Central memory CD4-positive, alpha-beta T cell (primary cell): ENCODE measurements around the gene TCF7L2.

Experiments used
- DNase-seq: peaks from one replicate; pipeline ENCODE4 v3.0.0; 2022

The TCF7L2 gene

DNA sequence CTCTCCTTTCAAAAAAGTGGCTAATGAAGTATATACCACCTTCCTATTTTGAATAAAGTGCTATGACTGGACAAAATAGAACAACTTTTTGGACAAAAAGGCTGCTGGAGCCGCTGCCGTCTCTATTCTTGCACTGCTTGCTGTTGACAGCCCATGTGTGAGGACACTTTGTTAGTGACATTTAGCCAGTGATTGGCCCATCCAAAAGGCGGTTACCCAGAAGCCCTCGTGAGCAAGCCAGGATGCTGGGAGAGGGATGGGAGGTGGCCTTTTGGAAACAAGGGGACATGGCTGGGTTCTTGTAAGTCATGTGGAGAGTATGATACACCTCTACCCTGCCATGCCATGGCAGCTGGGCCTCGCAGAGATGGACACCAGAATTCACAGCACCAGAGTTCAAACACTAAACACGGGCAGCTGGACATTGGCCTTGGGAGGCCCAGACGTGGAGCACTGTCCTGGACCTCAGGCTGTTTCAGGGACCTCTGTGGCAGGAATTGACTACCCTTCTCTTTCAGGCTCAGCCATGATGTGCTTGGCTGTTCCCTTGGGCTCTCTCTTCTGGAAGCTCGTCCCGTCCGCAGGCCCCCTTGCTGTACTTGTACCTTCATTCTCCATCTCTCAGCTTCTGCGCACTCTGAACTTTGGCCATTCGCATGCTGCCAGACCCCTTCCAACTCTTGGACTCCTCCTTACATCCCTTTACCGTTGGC lies 118.3 kb downstream of the TCF7L2 start:
- DNase-seq = no peak

DNA sequence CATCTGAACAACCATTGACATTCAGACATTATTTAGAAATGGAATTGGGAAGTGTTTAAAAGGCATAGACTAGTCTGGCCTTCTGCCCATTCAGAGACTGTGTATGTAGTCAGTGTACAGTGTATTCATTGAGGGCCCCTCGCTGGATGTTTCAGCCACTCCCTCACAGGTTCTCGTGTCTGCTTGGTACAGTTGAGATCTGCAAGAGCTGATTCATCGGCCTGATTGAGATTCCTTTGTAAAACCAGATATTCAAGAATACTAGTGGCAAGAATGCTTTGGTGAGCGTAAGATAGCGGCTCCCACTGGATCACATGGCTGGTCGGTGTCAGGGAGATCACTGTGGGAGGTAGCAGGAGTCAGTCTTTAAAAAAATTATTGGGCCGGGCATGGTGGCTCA lies 119.5 kb downstream of the TCF7L2 start:
- no peak for DNase-seq

DNA sequence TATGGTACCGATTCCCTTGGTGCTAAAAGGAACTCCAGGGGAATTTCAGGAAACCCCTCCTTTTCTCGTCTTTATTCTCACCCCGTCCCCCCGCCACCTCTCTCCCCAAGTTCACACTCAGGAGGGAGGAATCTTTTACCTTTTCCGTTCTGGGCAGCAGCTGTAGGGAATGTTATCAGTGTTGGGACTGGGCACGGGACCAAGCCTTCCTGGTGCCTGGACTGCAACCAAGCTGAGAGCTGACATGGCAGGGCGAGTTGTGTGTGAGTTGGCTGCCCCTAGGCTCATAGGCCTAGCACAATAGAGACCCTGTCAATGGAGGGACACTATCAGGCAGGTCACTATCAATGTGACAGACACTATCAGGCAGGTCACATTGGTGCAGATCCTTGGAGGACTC lies 121.4 kb downstream of the TCF7L2 start:
- no peak for DNase-seq

DNA sequence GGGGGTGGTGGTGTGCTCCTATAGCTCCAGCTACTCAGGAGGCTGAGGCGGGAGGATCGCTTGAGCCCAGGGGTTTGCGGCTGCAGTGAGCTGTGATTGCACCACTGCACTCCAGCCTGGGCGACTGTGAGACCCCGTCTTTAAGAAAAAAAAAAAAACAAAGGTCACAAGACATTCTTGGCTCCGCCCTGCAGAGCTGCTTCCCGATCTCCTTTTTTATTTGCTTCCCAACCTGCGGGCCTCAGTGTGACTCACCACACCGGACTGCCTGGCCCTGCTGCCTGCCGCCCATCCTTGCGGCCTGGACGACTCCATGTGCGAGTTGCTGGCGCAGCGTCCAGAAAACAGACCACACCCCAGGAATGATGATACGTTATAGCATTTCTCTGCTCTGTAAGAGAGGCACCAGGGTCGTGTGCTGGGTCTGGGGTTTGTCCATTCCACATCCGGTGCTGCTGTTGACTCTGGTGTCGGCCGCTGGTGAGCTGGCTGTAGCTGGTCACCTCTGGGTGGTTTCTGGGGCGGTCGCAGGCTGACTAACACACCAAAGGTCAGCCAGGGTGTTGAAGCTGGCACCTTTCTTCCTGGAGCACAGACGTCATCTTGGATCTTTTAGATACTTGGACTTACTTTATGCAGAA lies 123.6 kb downstream of the TCF7L2 start:
- DNase-seq = no peak

DNA sequence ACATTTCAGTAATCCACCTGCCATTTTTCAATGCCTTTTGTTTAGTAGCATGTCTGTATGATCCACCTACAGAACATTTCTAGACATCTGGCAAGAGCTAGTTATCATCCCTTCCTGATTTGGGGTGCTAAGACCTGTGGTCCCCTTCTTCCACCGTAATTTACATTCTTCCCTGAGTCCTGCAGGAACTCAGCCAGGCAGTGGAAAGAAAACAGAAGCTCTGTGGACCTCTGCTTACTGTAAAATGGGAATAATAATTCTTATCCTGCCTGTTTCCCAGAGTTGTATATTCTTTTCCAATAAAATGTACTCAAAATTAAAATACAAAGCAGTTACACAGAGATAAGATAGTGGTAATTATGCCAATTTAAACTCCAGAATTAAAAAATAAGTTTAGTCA lies 126.9 kb downstream of the TCF7L2 start:
- no peak for DNase-seq

DNA sequence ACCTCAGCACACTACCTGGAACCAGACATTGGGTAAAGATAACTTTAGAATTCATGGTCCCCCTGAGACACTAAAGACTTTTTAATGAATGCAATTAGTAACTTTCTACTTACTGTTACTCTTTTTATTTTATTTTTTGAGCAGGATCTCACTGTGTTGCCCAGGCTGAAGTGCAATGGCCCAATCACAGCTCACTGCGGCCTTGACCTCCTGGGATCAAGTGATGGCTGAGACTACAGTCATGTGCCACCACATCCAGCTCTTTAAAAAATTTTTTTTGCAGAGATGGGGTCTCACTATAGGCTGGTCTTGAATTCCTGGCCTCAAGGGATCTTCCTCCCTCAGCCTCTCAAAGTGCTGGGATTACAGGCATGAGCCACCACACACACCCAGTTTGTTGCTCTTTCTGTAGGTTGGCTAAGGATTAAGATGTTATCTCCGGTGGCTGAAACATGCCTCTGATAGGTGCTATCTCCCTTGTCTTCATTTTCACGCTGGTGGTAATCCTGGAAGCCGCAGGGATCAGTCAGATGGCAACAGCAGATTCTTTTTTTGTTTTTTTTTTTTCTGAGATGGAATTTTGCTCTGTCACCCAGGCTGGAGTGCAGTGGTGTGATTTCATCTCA lies 128.3 kb downstream of the TCF7L2 start:
- no peak for DNase-seq

DNA sequence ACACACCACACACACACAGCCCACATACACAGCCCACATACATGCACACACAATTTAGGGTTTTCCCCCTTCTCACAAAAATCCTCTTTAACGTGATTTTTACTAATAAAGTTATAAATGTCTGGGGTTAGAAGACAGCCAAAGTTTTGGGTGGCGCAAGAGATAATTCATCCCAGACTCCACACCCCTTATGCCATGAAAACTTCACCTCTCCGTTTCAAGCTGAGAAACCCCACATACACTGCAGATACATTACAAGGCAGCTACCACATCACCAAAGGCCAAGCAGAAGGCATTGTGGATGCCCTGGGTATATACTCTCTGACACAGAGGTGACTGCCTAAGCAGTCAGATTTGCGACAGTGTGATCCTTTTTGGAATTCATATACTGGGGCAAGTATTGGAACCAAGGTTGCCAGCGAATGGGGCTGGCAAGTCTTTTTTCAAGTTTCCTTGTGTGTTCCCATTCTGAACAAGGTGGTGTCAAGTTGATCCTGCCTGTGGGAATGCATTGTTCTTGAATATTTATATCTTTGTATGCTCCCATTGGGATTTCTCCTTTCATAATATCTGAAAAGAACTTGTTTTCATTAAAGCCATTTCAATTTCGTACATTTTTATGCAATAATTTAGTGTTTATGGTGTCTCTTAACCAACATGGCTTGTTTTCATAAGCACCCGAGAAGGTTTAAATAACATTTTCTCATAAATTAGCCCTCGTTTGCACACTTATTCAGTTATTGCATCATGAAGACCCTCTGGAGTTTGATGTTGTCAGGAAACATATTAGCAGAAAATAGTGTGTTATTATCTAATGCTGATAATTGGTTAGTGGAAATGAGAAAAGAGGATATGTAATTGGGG lies 130.2 kb downstream of the TCF7L2 start:
- DNase-seq = no peak

DNA sequence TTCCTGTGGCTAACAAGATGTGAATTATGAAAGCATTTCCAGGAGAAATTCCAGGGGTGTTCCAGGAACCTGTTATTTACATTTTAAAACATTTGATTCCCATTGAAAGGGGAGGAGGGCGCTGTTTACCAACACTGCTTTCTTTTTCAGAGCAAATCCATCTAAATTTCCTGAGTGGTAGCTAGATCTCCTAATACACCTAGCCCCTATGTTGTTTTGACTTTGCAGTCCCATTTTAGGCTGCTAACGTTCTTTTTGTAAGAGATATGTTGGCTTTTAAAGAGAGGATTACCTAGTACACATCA lies 130.8 kb downstream of the TCF7L2 start:
- no peak for DNase-seq

DNA sequence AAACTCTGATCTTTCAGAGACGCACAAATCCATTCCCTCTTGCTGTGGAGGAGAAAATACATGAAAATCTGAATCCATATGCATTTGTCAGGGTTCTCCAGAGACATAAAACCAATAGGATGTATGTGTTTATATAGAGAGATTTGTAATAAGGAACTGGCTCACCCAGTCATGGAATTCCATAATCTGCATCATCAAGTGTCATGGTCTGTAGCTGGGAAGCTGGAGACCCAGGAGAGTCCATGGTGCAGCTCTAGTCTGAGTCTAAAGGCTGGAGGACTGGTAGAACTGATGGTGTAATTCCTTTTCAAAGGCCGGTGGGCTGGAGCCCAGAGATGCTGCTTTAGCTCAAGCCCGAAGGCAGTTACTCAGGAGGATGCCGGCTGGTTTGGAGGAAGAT lies 134.0 kb downstream of the TCF7L2 start:
- no peak for DNase-seq

DNA sequence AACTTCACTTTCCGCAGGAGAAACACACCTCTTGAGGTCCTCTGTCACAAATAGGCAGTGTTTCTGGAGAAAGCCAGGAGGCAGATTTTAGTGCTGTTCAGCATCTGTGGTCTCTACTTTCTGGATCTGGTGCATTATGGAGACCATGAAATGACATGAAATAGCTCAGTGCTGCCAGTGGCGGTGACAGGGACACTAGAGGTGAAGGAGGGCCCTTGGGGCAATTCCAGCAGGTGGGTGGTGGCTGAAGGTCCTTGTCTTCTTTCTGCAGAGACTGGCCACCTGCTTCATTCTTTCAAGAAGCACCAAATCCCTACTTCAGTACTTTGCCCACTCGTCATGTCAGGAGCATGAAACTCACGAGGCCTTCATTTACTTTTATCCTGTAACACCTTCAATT lies 135.7 kb downstream of the TCF7L2 start:
- no peak for DNase-seq

DNA sequence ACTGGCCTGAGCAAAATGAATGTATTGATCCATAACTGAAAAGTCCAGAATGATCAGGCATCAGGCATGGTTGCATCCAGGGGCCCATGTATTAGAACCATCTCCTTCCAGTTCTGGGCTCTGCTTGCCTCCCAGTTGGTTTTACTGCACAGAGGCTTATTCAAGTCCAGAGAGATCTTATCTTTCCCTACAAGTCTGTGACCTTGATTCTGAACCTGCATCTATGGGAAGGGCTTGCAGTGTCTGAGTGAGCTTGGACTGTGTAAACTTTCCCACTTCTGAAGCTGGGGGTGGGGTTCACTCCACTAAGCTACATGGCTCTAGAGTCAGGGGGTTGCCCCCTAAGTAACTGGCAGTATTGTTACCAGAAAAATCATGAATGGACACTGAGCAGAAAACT lies 136.2 kb downstream of the TCF7L2 start:
- DNase-seq = no peak

DNA sequence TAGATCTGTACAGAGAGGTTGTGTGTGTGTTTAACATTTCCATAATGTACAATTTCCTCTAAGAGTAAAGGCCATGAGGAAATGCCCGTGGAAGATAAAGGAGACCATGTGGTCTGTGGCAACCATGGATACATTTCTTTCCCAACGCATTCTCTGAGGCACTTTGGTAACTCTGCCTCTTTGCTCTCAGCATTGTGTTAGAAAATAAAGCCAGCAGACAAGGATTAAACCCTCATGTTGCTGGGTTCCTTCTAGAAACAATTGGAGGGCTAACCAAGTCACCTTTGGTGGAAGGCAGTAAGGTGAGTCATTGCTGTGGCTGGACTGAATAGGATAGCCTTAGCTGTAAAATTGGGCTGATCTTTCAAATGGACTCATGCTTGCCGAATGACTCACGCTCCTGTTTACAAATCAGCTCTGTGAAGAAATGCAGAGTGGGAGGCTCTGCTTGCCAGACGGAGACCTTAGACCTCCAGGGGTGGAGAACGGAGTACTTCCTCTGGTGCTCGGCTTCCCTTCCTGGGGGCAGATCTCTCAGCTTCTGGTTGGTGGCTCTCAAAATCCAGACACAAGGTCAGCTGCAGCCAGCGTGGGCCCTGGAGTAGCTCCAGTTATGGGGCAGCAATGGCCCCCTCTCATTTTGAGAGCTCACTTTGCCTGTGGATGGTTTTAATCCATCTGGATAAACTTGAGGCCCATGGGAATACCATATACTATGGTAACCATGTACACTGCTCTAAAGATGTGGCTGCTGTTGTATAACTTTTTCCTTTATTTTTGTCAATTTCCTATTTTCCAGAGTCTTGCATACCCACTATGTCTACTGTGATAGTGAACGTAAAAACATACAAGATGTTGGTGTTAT lies 137.3 kb downstream of the TCF7L2 start:
- DNase-seq = no peak

DNA sequence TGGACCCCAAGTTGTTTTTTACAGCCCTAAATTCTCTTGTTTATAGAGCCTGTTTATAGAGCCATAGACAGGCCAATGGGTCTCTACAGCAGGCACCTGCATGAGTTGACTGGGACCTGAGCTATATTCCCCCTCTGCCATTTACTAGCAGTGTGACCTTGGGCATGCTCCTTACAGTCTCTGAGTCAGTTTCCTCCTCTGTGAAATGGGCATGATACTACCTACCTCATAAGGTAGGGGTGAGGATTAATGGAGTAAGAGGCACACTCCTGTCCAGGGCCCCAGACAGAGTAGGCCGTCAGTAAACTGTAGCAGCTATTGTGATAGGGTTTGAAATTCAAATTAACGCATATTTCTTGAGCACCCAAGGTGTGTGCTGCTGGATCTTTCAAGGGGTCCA lies 138.1 kb downstream of the TCF7L2 start:
- DNase-seq = no peak

DNA sequence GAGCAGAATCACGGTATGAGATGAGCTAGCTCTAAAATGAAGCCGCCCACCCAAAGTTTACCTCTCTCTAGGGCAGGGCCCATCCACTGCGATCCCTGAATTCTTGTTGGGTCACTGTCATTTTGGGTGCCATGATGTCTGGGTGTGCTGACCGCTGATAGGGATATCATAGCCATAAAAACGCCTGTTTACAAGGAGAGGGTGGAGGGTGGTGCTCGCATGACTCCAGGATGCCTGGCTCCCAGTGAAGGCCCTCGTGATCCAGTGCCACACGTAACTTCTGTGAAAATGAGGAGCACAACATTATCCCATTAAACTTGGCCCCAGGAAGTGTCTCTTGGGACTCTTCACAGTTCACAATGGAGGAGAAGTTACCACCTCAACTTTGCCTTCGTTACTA lies 139.5 kb downstream of the TCF7L2 start:
- no peak for DNase-seq

DNA sequence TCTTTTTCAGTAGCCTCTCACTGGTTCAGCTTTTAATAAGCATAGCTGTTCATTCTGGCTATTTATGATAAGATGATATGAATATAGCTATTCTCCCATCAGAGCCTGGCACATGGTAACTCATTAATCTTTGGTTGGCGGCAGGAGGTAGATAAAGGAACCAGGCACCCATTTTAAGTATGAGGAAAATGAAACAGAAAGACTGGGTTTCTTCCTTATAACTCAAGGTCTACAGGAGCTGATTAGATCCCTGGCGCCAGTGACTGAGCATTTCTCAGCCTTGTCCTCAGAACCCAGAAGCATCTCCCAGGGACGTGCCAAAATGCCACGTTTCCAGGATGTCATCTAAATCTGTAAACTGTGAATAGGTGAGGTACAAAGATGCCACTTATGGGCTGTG lies 141.9 kb downstream of the TCF7L2 start:
- DNase-seq = no peak

DNA sequence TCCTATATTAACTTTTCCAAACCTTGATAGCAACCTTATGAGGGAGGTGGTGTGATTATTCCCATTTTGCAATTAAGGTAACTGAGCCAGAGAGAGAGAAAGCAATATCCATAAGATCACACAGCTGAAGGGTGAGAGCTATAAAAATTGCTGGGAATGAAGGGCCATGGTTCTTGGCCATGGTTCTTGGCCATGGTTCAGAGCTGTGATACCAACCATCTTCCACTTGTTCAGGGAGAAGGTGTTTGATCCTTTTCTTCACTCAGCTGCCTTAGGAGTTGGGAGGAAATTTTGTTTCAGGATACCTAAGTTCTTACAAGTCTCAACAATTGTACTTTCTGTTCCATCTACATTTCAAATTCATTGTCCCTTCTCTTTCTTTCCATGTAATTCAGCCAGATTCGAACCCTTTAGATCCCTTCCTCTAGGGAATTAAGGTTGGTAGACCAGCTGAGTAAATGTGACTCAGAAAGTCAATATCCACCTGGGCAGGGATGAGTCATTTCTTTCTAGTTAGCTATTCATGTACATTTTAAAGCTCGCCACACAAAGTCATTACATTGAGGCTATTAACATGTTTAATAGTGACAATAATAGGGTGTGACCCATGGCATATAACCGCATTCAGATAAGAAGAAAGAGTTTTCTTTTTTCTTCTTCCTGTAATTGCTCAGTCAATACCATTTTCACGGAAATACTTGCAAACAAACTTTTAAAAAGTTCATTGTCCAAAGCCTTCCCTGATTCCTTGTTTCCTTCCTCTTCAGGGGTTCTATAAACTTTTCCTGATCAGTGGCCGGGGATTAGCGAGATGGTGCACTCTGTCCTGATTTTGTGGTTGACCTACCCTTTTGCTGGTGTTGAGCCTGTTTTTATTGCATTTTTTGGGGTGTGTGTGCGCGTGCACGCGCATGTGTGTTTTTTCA lies 143.4 kb downstream of the TCF7L2 start:
- DNase-seq = no peak

DNA sequence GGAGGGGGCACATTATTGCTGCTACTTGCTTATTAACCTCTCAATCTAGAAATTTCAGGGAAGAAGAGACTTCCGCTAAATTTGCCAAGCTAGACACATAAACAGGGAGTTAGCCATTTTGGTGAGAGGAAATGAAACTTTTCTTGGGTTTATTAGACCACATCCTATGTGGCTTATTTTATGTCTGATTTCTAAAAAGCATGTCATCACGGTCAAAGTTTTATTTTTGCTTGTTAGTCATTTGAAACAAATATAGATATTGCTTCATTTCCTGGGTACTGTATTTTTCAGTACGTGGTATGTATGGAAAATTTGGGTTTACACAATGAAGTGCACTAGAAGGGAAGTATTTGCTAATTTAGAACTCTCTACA lies 144.1 kb downstream of the TCF7L2 start:
- DNase-seq = peak; percentile 17

DNA sequence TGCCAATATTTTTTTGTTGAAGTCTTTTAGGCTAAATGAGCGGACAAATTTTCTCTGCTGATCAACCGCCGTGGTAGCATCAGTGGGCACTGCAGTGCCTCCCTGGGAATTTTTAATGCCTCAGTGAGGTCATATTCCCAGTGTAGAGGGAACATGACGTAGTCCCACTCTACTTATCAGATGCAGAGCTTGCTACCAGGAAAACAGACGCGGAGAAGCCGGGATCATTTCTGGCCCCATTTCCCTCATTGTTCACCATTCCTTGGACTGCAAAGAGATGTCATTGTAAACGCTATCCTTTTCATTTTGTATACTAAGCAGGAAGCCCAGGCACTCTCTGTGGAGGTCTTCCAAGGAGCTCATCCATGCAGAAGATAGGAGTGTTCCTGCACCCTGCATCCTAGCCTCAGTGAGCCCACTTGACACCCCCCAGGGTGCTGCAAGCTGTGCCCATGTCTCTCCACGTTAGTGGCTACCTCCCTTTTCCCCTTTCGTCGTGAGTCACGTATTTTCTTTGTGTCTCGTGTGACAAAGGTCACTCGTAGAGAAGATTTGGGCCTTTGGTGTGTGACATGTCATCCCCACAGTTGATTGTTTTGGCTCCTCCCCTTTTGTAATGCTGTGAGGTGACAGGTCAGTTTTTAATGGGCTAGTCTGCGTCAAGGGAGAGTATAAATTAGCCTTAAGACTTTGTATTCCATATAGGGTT lies 145.5 kb downstream of the TCF7L2 start:
- no peak for DNase-seq

DNA sequence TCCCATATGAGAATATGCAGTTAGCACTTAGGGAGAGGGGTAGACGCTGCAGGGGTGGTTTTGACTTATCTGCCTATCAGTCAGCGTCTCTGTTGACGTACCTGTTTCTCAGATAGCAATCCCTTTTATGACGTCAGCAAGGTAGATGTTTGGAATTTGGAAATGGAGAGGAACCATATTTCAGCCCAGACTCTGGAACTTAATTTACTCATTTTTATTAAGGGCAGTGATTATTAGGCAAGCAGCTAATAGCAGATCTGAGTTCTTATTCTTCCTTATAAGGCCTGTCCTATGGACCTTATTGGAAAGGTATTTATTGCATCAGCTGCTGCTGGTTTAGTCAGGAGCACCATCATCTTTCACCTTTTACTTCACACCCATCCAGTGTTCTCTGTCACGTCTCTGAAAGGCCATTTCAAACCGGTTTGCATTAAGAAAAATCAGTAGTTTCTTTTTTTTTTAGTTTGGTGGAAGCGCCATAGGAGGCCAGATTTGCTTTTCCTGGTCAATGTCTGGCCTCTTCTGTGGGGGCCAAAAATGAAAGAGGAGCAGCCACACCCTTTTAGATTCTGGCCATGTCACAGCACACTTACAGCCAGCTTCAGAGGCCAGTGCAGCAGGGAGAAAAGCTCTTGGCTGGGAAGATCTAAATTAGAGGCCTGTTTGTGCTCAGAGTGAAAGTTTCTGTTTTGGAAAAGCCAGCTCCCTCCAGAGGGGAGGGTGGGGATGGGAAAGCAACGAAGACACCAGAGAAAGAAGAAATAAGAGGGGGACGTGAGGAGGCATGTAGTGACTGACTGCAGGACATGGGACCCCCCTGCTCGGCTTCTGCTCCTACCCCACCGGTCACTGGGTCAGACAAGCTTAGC lies 146.3 kb downstream of the TCF7L2 start:
- DNase-seq = no peak

DNA sequence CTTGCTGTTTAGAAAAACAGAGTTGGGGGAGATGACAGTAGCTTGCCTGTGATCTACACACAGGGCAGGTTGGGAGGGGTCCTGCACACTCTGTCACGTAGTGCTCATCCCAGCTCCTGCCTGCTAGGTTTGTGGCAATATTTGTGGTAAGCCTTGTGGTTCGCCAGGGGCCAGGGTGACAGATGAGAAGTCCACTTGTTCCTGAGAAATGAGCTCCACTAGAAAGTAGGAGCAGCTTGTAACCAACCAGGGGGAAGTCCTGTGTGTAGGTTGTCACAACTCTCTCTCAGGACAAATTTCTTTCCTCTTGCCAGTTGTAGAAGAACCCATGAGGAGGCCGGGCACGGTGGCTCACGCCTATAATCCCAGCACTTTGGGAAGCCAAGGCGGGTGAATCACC lies 147.0 kb downstream of the TCF7L2 start:
- DNase-seq = no peak
